A549 (cell line): Measurements from ENCODE around the gene ASCL5. TPM values are rescaled to one million over a fixed set of nuclear protein-coding genes. Genes with fewer than 3 reads are reported as not detected.

Experiments used
- ATAC-seq, 2 experiments: fragments of 200-7000 bp in 1 of 2; fragments of >200 bp in 1 of 2; cut with Nextera tagmentation in 1 of 2; cut with Tn5 transposase in 1 of 2; 3 replicates each; pipeline versions ENCODE4 v1.8.0 to v1.9.1; 2018 to 2020; ENCODE audit warnings: mild to moderate bottlenecking in 1 of 2, moderate library complexity in 1 of 2
- CTCF ChIA-PET: fragments of 300-600 bp; sonication (Branson Sonifier 250); formaldehyde crosslinking; extraction: SDS; loops from one replicate; lab custom pipeline; 2021; ENCODE audit warnings: antibody characterized with exemption, inconsistent platforms; lab: Yijun Ruan, JAX
- POLR2A ChIA-PET: fragments of 350-600 bp; formaldehyde crosslinking; extraction: SDS; loops from one replicate; lab custom pipeline; 2021; ENCODE audit warnings: antibody characterized with exemption, inconsistent platforms; lab: Yijun Ruan, JAX
- DNase-seq, 2 experiments: peaks; one replicate each; pipeline versions ENCODE4 v3.0.0 to v3.0.0-alpha.2; 2011 to 2016; ENCODE audit warnings: low read depth in 1 of 2, low spot score in 1 of 2
- FAIRE-seq: peaks from 2 replicates; lab custom pipeline; 2011; peaks lifted over from hg19 to GRCh38; lab: Jason Lieb, UNC
- H3K27ac ChIP-seq, 2 experiments: fragments of >200 bp; sonication (Bioruptor Twin); formaldehyde crosslinking; 3 replicates each; pipeline ENCODE4 v1.5.1; 2016 to 2017
- H3K4me1 ChIP-seq: fragments of >200 bp; sonication (Bioruptor Twin); formaldehyde crosslinking; 3 replicates; pipeline ENCODE4 v1.6.1; 2016
- H3K4me2 ChIP-seq: fragments of >200 bp; sonication (Bioruptor Twin); formaldehyde crosslinking; 3 replicates; pipeline ENCODE4 v1.6.1; 2016
- H3K4me3 ChIP-seq: fragments of >200 bp; sonication (Bioruptor Twin); formaldehyde crosslinking; 3 replicates; pipeline ENCODE4 v1.5.1; 2016
- H3K9me3 ChIP-seq: fragments of >200 bp; sonication (Bioruptor Twin); formaldehyde crosslinking; 3 replicates; pipeline ENCODE4 v1.6.1; 2016
- BCL3 ChIP-seq: fragments of >200 bp; sonication (Bioruptor Twin); formaldehyde crosslinking; IDR thresholded peaks from 3 replicates; pipeline ENCODE4 v1.6.1; 2016
- BHLHE40 ChIP-seq: IDR thresholded peaks from 2 replicates; pipeline ENCODE4 v1.6.1; 2012; ENCODE audit warnings: low read depth, low read length, inconsistent platforms
- CHD2 ChIP-seq: fragments of 150-350 bp; IDR thresholded peaks from 2 replicates; pipeline ENCODE4 v1.6.1; 2014; ENCODE audit warnings: low read length; ENCODE audit not compliant: partially characterized antibody
- CHD4 ChIP-seq: fragments of 200-600 bp; sonication (generic); IDR thresholded peaks from 2 replicates; pipeline ENCODE4 v1.6.1; 2016; ENCODE audit warnings: antibody characterized with exemption, mild to moderate bottlenecking, borderline replicate concordance
- EHF ChIP-seq: fragments of 250-450 bp; sonication (Bioruptor Pico); IDR thresholded peaks from 2 replicates; pipeline ENCODE4 v1.5.0; 2020; ENCODE audit warnings: mild to moderate bottlenecking
- ESRRA ChIP-seq: fragments of 150-350 bp; IDR thresholded peaks from 2 replicates; pipeline ENCODE4 v1.6.1; 2014; ENCODE audit warnings: mild to moderate bottlenecking, low read length, borderline replicate concordance
- JUNB ChIP-seq: fragments of >200 bp; sonication (Bioruptor Twin); formaldehyde crosslinking; IDR thresholded peaks from 2 replicates; pipeline ENCODE4 v1.6.1; 2016
- KDM5A ChIP-seq: fragments of 200-600 bp; sonication (generic); IDR thresholded peaks from 2 replicates; pipeline ENCODE4 v1.6.1; 2016; ENCODE audit warnings: antibody characterized with exemption, mild to moderate bottlenecking
- MAX ChIP-seq: IDR thresholded peaks from 2 replicates; pipeline ENCODE4 v1.6.1; 2012
- NR3C1 ChIP-seq: fragments of >200 bp; sonication (Bioruptor Twin); formaldehyde crosslinking; IDR thresholded peaks from 3 replicates; pipeline ENCODE4 v1.6.1; 2017
- RAD21 ChIP-seq, 2 experiments: fragments of >200 bp in 1 of 2; sonication (Bioruptor Twin) in 1 of 2; formaldehyde crosslinking in 1 of 2; IDR thresholded peaks in 1 of 2; conservative IDR thresholded peaks in 1 of 2; 2 replicates in 1 of 2; 3 replicates in 1 of 2; pipeline ENCODE4 v1.6.1; 2012 to 2018; ENCODE audit warnings: inconsistent platforms in 1 of 2
- RNF2 ChIP-seq: fragments of 200-600 bp; sonication (generic); IDR thresholded peaks from 2 replicates; pipeline ENCODE4 v1.6.1; 2016; ENCODE audit warnings: low read depth, mild to moderate bottlenecking, antibody characterized with exemption, moderate library complexity, borderline replicate concordance
- SREBF2 ChIP-seq: fragments of 450-650 bp; IDR thresholded peaks from 2 replicates; pipeline ENCODE4 v1.6.1; 2014; ENCODE audit warnings: mild to moderate bottlenecking, moderate library complexity
- ZC3H11A ChIP-seq: fragments of 450-650 bp; IDR thresholded peaks from 2 replicates; pipeline ENCODE4 v1.6.1; 2014; ENCODE audit warnings: antibody characterized with exemption, mild to moderate bottlenecking
- ZFP36 ChIP-seq: fragments of 450-650 bp; IDR thresholded peaks from 2 replicates; pipeline ENCODE4 v1.6.1; 2014; ENCODE audit warnings: borderline replicate concordance; ENCODE audit not compliant: partially characterized antibody
- ZSCAN20 ChIP-seq: fragments of 250-450 bp; sonication (Bioruptor Pico); IDR thresholded peaks from 2 replicates; pipeline ENCODE4 v1.8.0; 2022; ENCODE audit warnings: mild to moderate bottlenecking, moderate library complexity
- WGBS: methylation state at CpG from one replicate; pipeline ENCODE4 v1.1.6; 2017; ENCODE audit errors: missing lambda C conversion rate; 5-methylcytosine and 5-hydroxymethylcytosine counted together
- polyA plus RNA-seq, 4 experiments: library from polyadenylated mRNA; depleted of rRNA in 3 of 4; stranded (reverse); fragments of >200 nt; fragmentation: RNase III in 1 of 4; extraction: RNeasy Plus Mini Kit Qiagen cat#74134 plus additional on column Dnase treatment in 1 of 4; gene quantifications; 2 replicates in 3 of 4; 3 replicates in 1 of 4; pipeline ENCODE4 v1.2.3, GENCODE V29; 2011 to 2017
- TF ChIP-seq, protein P1 (sequence below): IDR thresholded peaks from 2 replicates; pipeline ENCODE4 v1.6.1; 2012; ENCODE audit warnings: low read depth, borderline replicate concordance
- TF ChIP-seq, protein P2 (sequence below): fragments of >200 bp; sonication (Bioruptor Twin); formaldehyde crosslinking; IDR thresholded peaks from 2 replicates; pipeline ENCODE4 v1.6.1; 2016
- TF ChIP-seq, protein P3 (sequence below): fragments of >200 bp; sonication (Bioruptor Twin); formaldehyde crosslinking; IDR thresholded peaks from 3 replicates; pipeline ENCODE4 v1.5.1; 2016

The ASCL5 gene
- polyA plus RNA-seq, 2 of the 4 experiments (the other 2 are of a cell fraction): 0.09 TPM; not detected in 1

- POLR2A ChIA-PET: no interaction called here
- FAIRE-seq: no peak
- H3K4me3 ChIP-seq: no peak overlapping the region
- H3K9me3 ChIP-seq: no peaks in the 10 kb centered on the region
- no peak for DNase-seq
- TF ChIP-seq, protein P1, sequence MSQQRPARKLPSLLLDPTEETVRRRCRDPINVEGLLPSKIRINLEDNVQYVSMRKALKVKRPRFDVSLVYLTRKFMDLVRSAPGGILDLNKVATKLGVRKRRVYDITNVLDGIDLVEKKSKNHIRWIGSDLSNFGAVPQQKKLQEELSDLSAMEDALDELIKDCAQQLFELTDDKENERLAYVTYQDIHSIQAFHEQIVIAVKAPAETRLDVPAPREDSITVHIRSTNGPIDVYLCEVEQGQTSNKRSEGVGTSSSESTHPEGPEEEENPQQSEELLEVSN: no peak
- TF ChIP-seq, protein P2, sequence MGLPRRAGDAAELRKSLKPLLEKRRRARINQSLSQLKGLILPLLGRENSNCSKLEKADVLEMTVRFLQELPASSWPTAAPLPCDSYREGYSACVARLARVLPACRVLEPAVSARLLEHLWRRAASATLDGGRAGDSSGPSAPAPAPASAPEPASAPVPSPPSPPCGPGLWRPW: no peak
- TF ChIP-seq ZSCAN20 (CRISPR knock-in tag) (no peak), NR3C1 (no peak)
- no peak overlapping the region for H3K27ac ChIP-seq
- CTCF ChIA-PET: interaction anchor here (0.5 to 8.2 kb wide), 8 partner anchors 9 to 501 kb away, joined by 3 to 60 read pairs (median 6); no protein-coding TSS in a partner anchor
- H3K4me1 ChIP-seq: peaks cover 13% of the 10 kb centered on the region; the same call in 1 of the 3 replicates
- ATAC-seq: no peak
- 91% methylated on average over 7 of the region's 7 CpGs for WGBS
- no peak overlapping the region for H3K4me2 ChIP-seq
Measured at GRCh38 chr1:201137024-201137392, 10.0 kb upstream of the ASCL5 start.

- ChIA-PET POLR2A (no interaction called here), CTCF (interaction anchor here (0.5 to 8.2 kb wide), 7 partner anchors 13 to 501 kb away, joined by 3 to 60 read pairs (median 7); no protein-coding TSS in a partner anchor)
- ATAC-seq (no peak), FAIRE-seq (no peak), DNase-seq (no peak)
- Histone ChIP-seq H3K4me1 (peaks cover 13% of the 10 kb centered on the region; the same call in 1 of the 3 replicates), H3K9me3 (no peaks in the 10 kb centered on the region), H3K27ac (no peak overlapping the region), H3K4me2 (no peak overlapping the region), H3K4me3 (no peak overlapping the region)
- 87% methylated on average over 8 of the region's 8 CpGs for WGBS
- TF ChIP-seq BCL3 (no peak), CHD4 (no peak), EHF (CRISPR knock-in tag) (no peak)
Measured at GRCh38 chr1:201136355-201137023, 9.5 kb upstream of the ASCL5 start.

- no peak for ATAC-seq
- ChIA-PET CTCF (interaction anchor here (0.6 to 8.2 kb wide), 3 partner anchors 15 to 512 kb away, joined by 3 to 60 read pairs (median 22); no protein-coding TSS in a partner anchor), POLR2A (no interaction called here)
- TF ChIP-seq BHLHE40: no peak
- TF ChIP-seq RNF2: no peak
- TF ChIP-seq JUNB: no peak
- TF ChIP-seq SREBF2: no peak
- TF ChIP-seq ZFP36: no peak
- no peak for TF ChIP-seq ZC3H11A
- TF ChIP-seq CHD2: no peak
- TF ChIP-seq ESRRA: no peak
- no peak for TF ChIP-seq MAX
- TF ChIP-seq, protein P3, sequence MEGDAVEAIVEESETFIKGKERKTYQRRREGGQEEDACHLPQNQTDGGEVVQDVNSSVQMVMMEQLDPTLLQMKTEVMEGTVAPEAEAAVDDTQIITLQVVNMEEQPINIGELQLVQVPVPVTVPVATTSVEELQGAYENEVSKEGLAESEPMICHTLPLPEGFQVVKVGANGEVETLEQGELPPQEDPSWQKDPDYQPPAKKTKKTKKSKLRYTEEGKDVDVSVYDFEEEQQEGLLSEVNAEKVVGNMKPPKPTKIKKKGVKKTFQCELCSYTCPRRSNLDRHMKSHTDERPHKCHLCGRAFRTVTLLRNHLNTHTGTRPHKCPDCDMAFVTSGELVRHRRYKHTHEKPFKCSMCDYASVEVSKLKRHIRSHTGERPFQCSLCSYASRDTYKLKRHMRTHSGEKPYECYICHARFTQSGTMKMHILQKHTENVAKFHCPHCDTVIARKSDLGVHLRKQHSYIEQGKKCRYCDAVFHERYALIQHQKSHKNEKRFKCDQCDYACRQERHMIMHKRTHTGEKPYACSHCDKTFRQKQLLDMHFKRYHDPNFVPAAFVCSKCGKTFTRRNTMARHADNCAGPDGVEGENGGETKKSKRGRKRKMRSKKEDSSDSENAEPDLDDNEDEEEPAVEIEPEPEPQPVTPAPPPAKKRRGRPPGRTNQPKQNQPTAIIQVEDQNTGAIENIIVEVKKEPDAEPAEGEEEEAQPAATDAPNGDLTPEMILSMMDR: no peak
- no peak for TF ChIP-seq KDM5A
- no peak for TF ChIP-seq ZSCAN20 (CRISPR knock-in tag)
- TF ChIP-seq RAD21 (conservative IDR thresholded peaks at IDR 0.05 in 1 of 2, IDR thresholded peaks at IDR 0.05 in 1 of 2): no peak
- Histone ChIP-seq H3K27ac (no peak overlapping the region), H3K4me2 (no peak overlapping the region), H3K4me1 (peaks cover 13% of the 10 kb centered on the region; the same call in 1 of the 3 replicates), H3K4me3 (no peak overlapping the region), H3K9me3 (no peaks in the 10 kb centered on the region)
- DNase-seq: no peak
- FAIRE-seq: no peak
- WGBS: 89% methylated on average over 6 of the region's 6 CpGs
Measured at GRCh38 chr1:201134405-201134804, 7.4 kb upstream of the ASCL5 start.
